Neural crest cell (in vitro differentiated cells): ENCODE results near the gene HTR3C. TPM values are rescaled to one million over a fixed set of nuclear protein-coding genes. Genes with fewer than 3 reads are reported as not detected.

Experiments used
- DNase-seq: peaks from one replicate; pipeline ENCODE4 v3.0.0; 2021; ENCODE audit warnings: low read depth, mixed read lengths, low spot score
- H3K27ac Mint-ChIP-seq: one replicate; pipeline ENCODE4 v1.8.0; 2021; ENCODE audit warnings: mild to moderate bottlenecking, mixed read lengths; ENCODE audit not compliant: unreplicated experiment
- H3K27me3 Mint-ChIP-seq: 2 replicates; pipeline ENCODE4 v1.8.0; 2021; ENCODE audit warnings: low read depth, mild to moderate bottlenecking, mixed read lengths
- H3K36me3 Mint-ChIP-seq: 2 replicates; pipeline ENCODE4 v1.8.0; 2021; ENCODE audit warnings: low read depth, mild to moderate bottlenecking, mixed read lengths
- H3K4me1 Mint-ChIP-seq: 2 replicates; pipeline ENCODE4 v1.8.0; 2021; ENCODE audit warnings: mixed read lengths
- H3K4me3 Mint-ChIP-seq: one replicate; pipeline ENCODE4 v1.8.0; 2021; ENCODE audit warnings: mild to moderate bottlenecking, mixed read lengths
- H3K9me3 Mint-ChIP-seq: 2 replicates; pipeline ENCODE4 v1.8.0; 2021; ENCODE audit warnings: mixed read lengths
- total RNA-seq: library from RNA; stranded (reverse); gene quantifications from 2 replicates; pipeline ENCODE4 v1.2.1, GENCODE V29; 2021
- TF ChIP-seq, protein P1 (sequence below): fragments of 200-600 bp; sonication (generic); conservative IDR thresholded peaks from 2 replicates; pipeline ENCODE4 v1.5.0; 2021; ENCODE audit warnings: antibody characterized with exemption, mild to moderate bottlenecking

Gene HTR3C
- total RNA-seq, 1 donor from 2014 or later, result not detected

DNA sequence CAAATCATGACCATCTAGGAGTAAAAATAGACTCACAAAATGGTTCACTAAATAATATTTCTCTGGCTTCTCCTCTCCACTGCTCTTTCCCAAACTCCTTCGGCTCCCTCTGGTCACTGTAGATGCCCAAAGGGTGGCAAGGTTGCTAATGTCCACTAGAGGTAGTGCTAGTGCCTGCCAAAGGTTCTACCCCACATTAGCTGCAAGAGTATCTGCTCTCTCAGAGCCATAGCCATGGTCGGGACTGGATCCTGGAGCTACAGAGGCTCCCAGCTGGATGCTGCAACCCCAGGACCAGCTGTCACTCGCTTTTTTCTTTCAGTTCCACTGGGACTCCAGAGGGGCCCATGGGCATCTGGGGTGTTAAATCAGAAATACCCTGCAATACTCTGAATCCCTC, 12.8 kb upstream of the HTR3C start:
- Mint-ChIP-seq H3K27ac (no peak overlapping the region), H3K27me3 (peaks cover 2% of the 10 kb centered on the region), H3K4me3 (no peak overlapping the region), H3K4me1 (no peaks in the 10 kb centered on the region), H3K9me3 (no peaks in the 10 kb centered on the region), H3K36me3 (no peaks in the 10 kb centered on the region)
- TF ChIP-seq, protein P1, sequence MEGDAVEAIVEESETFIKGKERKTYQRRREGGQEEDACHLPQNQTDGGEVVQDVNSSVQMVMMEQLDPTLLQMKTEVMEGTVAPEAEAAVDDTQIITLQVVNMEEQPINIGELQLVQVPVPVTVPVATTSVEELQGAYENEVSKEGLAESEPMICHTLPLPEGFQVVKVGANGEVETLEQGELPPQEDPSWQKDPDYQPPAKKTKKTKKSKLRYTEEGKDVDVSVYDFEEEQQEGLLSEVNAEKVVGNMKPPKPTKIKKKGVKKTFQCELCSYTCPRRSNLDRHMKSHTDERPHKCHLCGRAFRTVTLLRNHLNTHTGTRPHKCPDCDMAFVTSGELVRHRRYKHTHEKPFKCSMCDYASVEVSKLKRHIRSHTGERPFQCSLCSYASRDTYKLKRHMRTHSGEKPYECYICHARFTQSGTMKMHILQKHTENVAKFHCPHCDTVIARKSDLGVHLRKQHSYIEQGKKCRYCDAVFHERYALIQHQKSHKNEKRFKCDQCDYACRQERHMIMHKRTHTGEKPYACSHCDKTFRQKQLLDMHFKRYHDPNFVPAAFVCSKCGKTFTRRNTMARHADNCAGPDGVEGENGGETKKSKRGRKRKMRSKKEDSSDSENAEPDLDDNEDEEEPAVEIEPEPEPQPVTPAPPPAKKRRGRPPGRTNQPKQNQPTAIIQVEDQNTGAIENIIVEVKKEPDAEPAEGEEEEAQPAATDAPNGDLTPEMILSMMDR, result peak; percentile 34
- DNase-seq, result no peak

DNA sequence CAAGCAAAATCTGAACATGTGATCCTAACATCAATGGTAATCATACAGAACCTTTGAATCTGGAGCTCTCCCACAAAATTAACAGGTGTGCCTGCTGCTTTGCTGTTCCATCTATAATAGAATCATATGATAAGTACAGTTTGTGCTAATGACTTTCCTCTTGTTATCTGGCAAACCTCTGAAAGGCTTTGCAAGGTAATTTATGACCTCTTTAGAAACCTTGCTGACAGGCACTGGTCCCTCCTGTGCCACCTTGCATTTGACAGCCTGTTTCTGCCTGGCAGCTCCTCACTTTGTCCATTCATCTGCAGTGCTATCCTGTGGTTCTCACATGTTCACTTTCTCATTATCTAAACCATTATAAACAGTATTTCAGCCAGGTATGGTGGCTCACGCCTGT, 10.2 kb upstream of the HTR3C start:
- Mint-ChIP-seq H3K9me3 (no peaks in the 10 kb centered on the region), H3K4me1 (no peaks in the 10 kb centered on the region), H3K27me3 (no peaks in the 10 kb centered on the region), H3K36me3 (no peaks in the 10 kb centered on the region), H3K4me3 (no peak overlapping the region), H3K27ac (no peak overlapping the region)
- no peak for DNase-seq
- TF ChIP-seq, protein P1, result no peak

DNA sequence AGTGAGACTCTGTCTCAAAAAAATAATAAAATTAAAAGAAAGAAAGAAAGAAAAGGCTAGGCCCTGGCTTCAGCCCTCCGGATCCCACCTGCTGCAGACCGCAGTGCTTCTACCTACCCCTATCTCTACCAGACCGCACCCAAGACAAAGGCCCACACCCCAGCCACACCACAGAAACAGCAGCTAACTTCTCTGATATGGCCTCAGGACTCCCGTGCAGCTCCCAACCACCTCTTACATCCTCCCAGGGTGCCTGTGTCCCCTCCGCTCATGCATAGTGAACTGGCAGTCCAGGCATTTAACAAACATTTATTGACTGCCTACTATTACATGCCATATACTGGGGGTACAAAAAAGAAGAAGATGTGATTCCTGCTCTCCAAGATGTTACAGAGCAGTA, 6.9 kb upstream of the HTR3C start:
- no peak overlapping the region for H3K27ac Mint-ChIP-seq
- no peaks in the 10 kb centered on the region for H3K4me1 Mint-ChIP-seq
- peaks cover 2% of the 10 kb centered on the region for H3K27me3 Mint-ChIP-seq
- no peaks in the 10 kb centered on the region for H3K36me3 Mint-ChIP-seq
- no peak overlapping the region for H3K4me3 Mint-ChIP-seq
- TF ChIP-seq, protein P1, result no peak
- H3K9me3 Mint-ChIP-seq, result no peaks in the 10 kb centered on the region
- DNase-seq, result no peak

DNA sequence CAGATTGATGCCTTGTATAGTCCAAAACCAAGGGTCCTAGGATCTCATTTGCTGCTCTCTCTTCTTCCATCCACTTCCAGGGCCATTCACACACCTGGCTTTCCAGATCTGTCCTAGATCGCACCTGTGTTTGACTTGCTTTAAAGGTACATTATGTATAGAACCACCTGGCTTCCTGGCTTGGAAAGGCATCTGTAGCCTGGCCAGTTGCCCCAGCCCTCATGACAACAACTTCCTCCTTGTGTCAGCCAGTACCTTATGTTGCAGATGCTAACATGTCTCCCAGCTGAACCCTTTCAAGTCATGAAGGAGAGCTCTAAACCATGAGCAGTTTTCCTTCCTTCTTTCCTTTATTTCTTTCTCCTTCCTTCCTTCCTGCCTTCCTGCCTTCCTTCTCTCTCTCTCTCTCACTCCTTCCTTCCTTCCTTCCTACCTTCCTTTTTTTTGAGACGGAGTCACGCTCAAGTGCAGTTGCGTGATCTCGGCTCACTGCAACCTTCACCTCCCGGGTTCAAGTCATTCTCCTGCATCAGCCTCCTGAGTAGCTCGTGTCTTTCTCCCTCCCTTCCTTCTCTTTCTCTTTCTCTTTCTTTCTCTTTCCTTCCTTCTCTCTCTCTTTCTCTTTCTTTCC, 2.5 kb upstream of the HTR3C start:
- H3K36me3 Mint-ChIP-seq, result no peaks in the 10 kb centered on the region
- TF ChIP-seq, protein P1, result no peak
- DNase-seq, result no peak
- peak overlapping the region; percentile 53 for H3K27ac Mint-ChIP-seq
- H3K9me3 Mint-ChIP-seq, result no peaks in the 10 kb centered on the region
- H3K4me1 Mint-ChIP-seq, result peaks cover 8% of the 10 kb centered on the region
- no peak overlapping the region for H3K4me3 Mint-ChIP-seq
- H3K27me3 Mint-ChIP-seq, result peaks cover 2% of the 10 kb centered on the region

DNA sequence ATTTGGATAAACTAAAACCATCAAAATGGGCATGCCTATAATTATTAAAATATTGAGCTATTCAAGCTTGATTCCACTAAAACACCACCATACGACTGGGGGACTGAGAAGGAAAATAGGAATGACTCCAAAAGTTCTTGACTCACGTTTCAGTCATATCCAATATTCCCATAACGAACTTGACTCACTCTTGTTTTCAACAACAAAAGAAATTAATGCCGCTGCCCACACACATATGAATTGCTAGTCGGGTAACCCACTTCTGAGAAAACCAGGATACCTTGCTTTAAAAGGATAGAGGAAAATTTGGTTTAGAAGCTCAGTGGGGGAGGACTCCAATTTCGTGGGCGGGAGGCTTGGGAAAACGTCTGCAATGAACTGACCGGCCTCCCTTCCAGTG, 5.2 kb downstream of the HTR3C start:
- TF ChIP-seq, protein P1, result no peak
- Mint-ChIP-seq H3K27me3 (no peaks in the 10 kb centered on the region), H3K4me3 (no peak overlapping the region), H3K36me3 (no peaks in the 10 kb centered on the region), H3K9me3 (no peaks in the 10 kb centered on the region), H3K27ac (no peak overlapping the region), H3K4me1 (no peaks in the 10 kb centered on the region)
- DNase-seq, result no peak
